Keratinocyte (primary cell): Measurements from ENCODE around the gene GET3. TPM values are rescaled to one million over a fixed set of nuclear protein-coding genes. Genes with fewer than 3 reads are reported as not detected.

Experiments used
- DNase-seq: peaks from one replicate; pipeline ENCODE4 v3.0.0-alpha.2; 2011; ENCODE audit warnings: low read depth, missing footprints, low spot score
- FAIRE-seq: peaks from 2 replicates; lab custom pipeline; 2011; peaks lifted over from hg19 to GRCh38; lab: Jason Lieb, UNC
- H2AFZ ChIP-seq: 2 replicates; pipeline ENCODE4 v1.6.0; 2012; ENCODE audit warnings: low read length, control low read depth, inconsistent platforms; ENCODE audit not compliant: control insufficient read depth
- H3K27ac ChIP-seq: 2 replicates; pipeline ENCODE4 v1.5.1; 2011; ENCODE audit warnings: low read length; ENCODE audit not compliant: control insufficient read depth, insufficient read depth
- H3K27me3 ChIP-seq: 3 replicates; pipeline ENCODE4 v1.6.0; 2011; ENCODE audit warnings: low read length; ENCODE audit not compliant: control insufficient read depth, insufficient read depth; ENCODE audit errors: extremely low read depth
- H3K36me3 ChIP-seq, 2 experiments: 2 replicates in 1 of 2; 3 replicates in 1 of 2; pipeline ENCODE4 v1.5.1; 2011; ENCODE audit warnings: low read length in 2 of 2, mild to moderate bottlenecking in 1 of 2; ENCODE audit not compliant: control insufficient read depth in 2 of 2, insufficient read depth in 2 of 2; ENCODE audit errors: extremely low read depth in 1 of 2
- H3K4me1 ChIP-seq: 3 replicates; pipeline ENCODE4 v1.5.1; 2011; ENCODE audit warnings: low read length; ENCODE audit not compliant: control insufficient read depth, insufficient read depth; ENCODE audit errors: extremely low read depth
- H3K4me2 ChIP-seq: 3 replicates; pipeline ENCODE4 v1.6.0; 2011; ENCODE audit warnings: low read depth, low read length; ENCODE audit not compliant: control insufficient read depth, insufficient read depth; ENCODE audit errors: extremely low read depth
- H3K4me3 ChIP-seq, 3 experiments: fragments of 200-600 bp in 1 of 3; sonication (generic) in 1 of 3; 2 replicates in 2 of 3; 3 replicates in 1 of 3; pipeline ENCODE4 v1.5.1; 2011 to 2016; ENCODE audit warnings: low read length in 3 of 3, mild to moderate bottlenecking in 3 of 3, control low read depth in 2 of 3, inconsistent platforms in 1 of 3, low read depth in 1 of 3, mixed read lengths in 1 of 3, mixed run types in 1 of 3, moderate library complexity in 1 of 3; ENCODE audit not compliant: control insufficient read depth in 2 of 3, insufficient read depth in 2 of 3; ENCODE audit errors: extremely low read depth in 1 of 3
- H3K79me2 ChIP-seq: 2 replicates; pipeline ENCODE4 v1.6.0; 2012; ENCODE audit warnings: low read length; ENCODE audit not compliant: control insufficient read depth, insufficient read depth
- H3K9ac ChIP-seq: 3 replicates; pipeline ENCODE4 v1.6.0; 2011; ENCODE audit warnings: low read length; ENCODE audit not compliant: control insufficient read depth, insufficient read depth; ENCODE audit errors: extremely low read depth
- H3K9me1 ChIP-seq: 3 replicates; pipeline ENCODE4 v1.6.0; 2011; ENCODE audit warnings: low read length; ENCODE audit not compliant: control insufficient read depth, insufficient read depth; ENCODE audit errors: extremely low read depth
- H3K9me3 ChIP-seq: 2 replicates; pipeline ENCODE4 v1.5.1; 2012; ENCODE audit warnings: low read depth, low read length; ENCODE audit not compliant: control insufficient read depth
- H4K20me1 ChIP-seq: 3 replicates; pipeline ENCODE4 v1.6.0; 2011; ENCODE audit warnings: low read length; ENCODE audit not compliant: control insufficient read depth, insufficient read depth; ENCODE audit errors: extremely low read depth
- CTCF ChIP-seq, 3 experiments: IDR thresholded peaks in 1 of 3; conservative IDR thresholded peaks in 1 of 3; optimal IDR thresholded peaks in 1 of 3; 2 replicates in 2 of 3; 3 replicates in 1 of 3; pipeline versions ENCODE3 to v1.5.1; 2011; ENCODE audit warnings: low read length in 3 of 3, mild to moderate bottlenecking in 3 of 3, moderate library complexity in 2 of 3, control low read depth in 1 of 3, inconsistent platforms in 1 of 3; ENCODE audit not compliant: insufficient read depth in 2 of 3; ENCODE audit errors: extremely low read depth in 1 of 3
- EZH2 ChIP-seq: IDR thresholded peaks from one replicate; pipeline ENCODE4 v1.6.1; 2012; ENCODE audit warnings: inconsistent platforms, mild to moderate bottlenecking, low read length, moderate library complexity
- dilution Hi-C: fragments of 300-500 bp; cut with MboI; formaldehyde crosslinking; loops from one replicate; pipeline ENCODE4 v1.7.0; 2020; ENCODE audit warnings: low sequenced_read_pairs; ENCODE audit not compliant: extremely low pct_ligation_motif_present
- polyA plus RNA-seq, 5 experiments: library from polyadenylated mRNA; depleted of rRNA in 3 of 5; stranded (reverse) in 3 of 5; stranded (forward) in 1 of 5; unstranded in 1 of 5; fragments of >200 nt; gene quantifications; 1 replicate in 1 of 5; 2 replicates in 3 of 5; 3 replicates in 1 of 5; pipeline versions ENCODE4 v1.2.1 to v1.2.3, GENCODE V29; 2011 to 2012; ENCODE audit warnings: missing spikeins in 2 of 5, low read depth in 1 of 5, low replicate concordance in 1 of 5

The GET3 gene
- polyA plus RNA-seq, 1 donor (not counting 4 experiments of a cell fraction or from before 2014, with no cell fraction given), result 104 TPM

- FAIRE-seq (no peak), DNase-seq (no peak)
- TF ChIP-seq EZH2 (no peak), CTCF (optimal IDR thresholded peaks at IDR 0.05 in 1 of 3, IDR thresholded peaks at IDR 0.05 in 1 of 3, conservative IDR thresholded peaks at IDR 0.05 in 1 of 3; ENCODE audit: extremely low read depth in 1 of 3, insufficient read depth in 2 of 3, low read length in 3 of 3) (no peak)
- peaks cover 4% of the 10 kb centered on the region for H3K79me2 ChIP-seq
- H3K9me3 ChIP-seq, result no peaks in the 10 kb centered on the region
- dilution Hi-C loops, result no loop called here
- H3K4me2 ChIP-seq, result no peak overlapping the region
- no peak overlapping the region for H3K27ac ChIP-seq
- H4K20me1 ChIP-seq, result no peaks in the 10 kb centered on the region
- H3K4me3 ChIP-seq, result no peak overlapping the region
- peaks cover 4% of the 10 kb centered on the region for H3K9me1 ChIP-seq
- H2AFZ ChIP-seq, result no peak overlapping the region
- H3K36me3 ChIP-seq, result peaks cover 19 to 32% of the 10 kb centered on the region in 2 experiments
- H3K9ac ChIP-seq, result no peak overlapping the region
- peaks cover 6% of the 10 kb centered on the region for H3K4me1 ChIP-seq
- no peaks in the 10 kb centered on the region for H3K27me3 ChIP-seq
Measured at GRCh38 chr19:12698138-12698537, 39.2 kb upstream of the GET3 start.

- dilution Hi-C loops, result no loop called here
- Histone ChIP-seq H3K36me3 (peaks cover 50 to 52% of the 10 kb centered on the region in 2 experiments), H3K9me1 (no peaks in the 10 kb centered on the region), H3K27me3 (no peaks in the 10 kb centered on the region), H3K4me3 (no peak overlapping the region), H3K4me1 (no peaks in the 10 kb centered on the region), H3K79me2 (peaks cover 6% of the 10 kb centered on the region), H3K9ac (no peak overlapping the region), H3K9me3 (no peaks in the 10 kb centered on the region), H2AFZ (no peak overlapping the region), H3K27ac (no peak overlapping the region), H4K20me1 (no peaks in the 10 kb centered on the region), H3K4me2 (no peak overlapping the region)
- DNase-seq, result no peak
- no peak for FAIRE-seq
- TF ChIP-seq CTCF (optimal IDR thresholded peaks at IDR 0.05 in 1 of 3, IDR thresholded peaks at IDR 0.05 in 1 of 3, conservative IDR thresholded peaks at IDR 0.05 in 1 of 3; ENCODE audit: extremely low read depth in 1 of 3, insufficient read depth in 2 of 3, low read length in 3 of 3), result no peak
- TF ChIP-seq EZH2, result no peak
Measured at GRCh38 chr19:12701596-12702282, 35.6 kb upstream of the GET3 start.
